WERI-Rb-1 (cell line): ENCODE measurements around the gene HOXA11.

Experiments
- DNase-seq: peaks from one replicate; pipeline ENCODE4 v3.0.0-alpha.2; 2020
- H3K27ac ChIP-seq: fragments of 250-450 bp; sonication (Bioruptor Pico); 2 replicates; pipeline ENCODE4 v1.5.1; 2020; ENCODE audit warnings: mild to moderate bottlenecking, moderate library complexity
- H3K27me3 ChIP-seq: fragments of 250-450 bp; sonication (Bioruptor Pico); 2 replicates; pipeline ENCODE4 v1.5.1; 2021; ENCODE audit warnings: mild to moderate bottlenecking, low read depth, moderate library complexity; ENCODE audit not compliant: insufficient read depth, severe bottlenecking
- H3K36me3 ChIP-seq: fragments of 250-450 bp; sonication (Bioruptor Pico); 2 replicates; pipeline ENCODE4 v1.5.1; 2020; ENCODE audit warnings: mild to moderate bottlenecking, moderate library complexity
- H3K4me3 ChIP-seq: 2 replicates; pipeline ENCODE4 v1.5.1; 2011; ENCODE audit warnings: low read depth, mild to moderate bottlenecking, control low read depth, low read length
- H3K9me3 ChIP-seq: fragments of 250-450 bp; sonication (Bioruptor Pico); 2 replicates; pipeline ENCODE4 v1.5.1; 2021; ENCODE audit warnings: mild to moderate bottlenecking, moderate library complexity; ENCODE audit not compliant: severe bottlenecking
- TF ChIP-seq, protein P1 (sequence below): IDR thresholded peaks from 2 replicates; pipeline ENCODE4 v1.5.1; 2011; ENCODE audit warnings: low read depth, mild to moderate bottlenecking, control low read depth, inconsistent platforms, low read length

The HOXA11 gene

DNA sequence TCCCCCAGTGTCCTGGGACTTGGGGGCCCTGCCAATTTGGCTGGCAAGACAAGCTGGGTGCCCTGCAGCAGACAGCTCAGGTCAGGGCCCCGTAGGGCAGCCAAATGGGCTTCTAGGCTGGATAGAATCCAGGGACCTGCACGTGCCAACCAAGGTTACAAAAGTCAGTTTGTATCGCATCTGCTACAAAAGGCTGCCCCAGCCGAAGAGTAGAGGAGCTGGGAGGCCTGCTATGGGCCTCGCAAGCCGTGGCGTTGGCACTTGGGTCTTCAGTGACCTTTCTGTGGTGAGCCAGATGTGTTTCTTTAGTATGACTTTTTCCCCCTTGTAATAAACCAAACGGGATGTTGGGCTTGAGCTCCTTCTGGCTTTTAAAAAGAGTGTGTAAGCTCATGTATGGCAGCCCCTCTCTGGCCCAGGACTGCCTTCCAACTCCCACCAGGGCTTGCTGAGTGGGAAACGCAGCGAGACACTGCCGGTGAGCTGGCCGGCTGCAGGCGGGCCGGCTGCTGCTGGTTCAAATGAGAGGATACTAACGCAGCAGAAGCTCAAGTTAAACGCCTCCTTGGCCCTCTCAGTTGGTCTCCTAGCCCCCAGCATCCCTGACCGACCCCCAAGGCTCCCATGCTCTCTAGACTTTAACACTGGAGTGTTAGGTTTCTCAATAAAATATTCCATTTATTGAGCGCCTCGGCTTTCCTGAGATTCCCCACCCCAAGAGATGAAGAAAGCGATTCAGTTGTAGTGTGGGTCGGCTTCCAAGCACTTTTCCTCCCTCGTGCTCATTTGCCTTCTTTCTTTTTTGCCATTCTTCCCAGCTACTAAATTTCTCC is 7.9 kb downstream of the HOXA11 start:
- Histone ChIP-seq H3K27me3 (peaks cover 70% of the 10 kb centered on the region), H3K27ac (no peak overlapping the region), H3K4me3 (no peak overlapping the region), H3K9me3 (peaks cover 8% of the 10 kb centered on the region), H3K36me3 (no peaks in the 10 kb centered on the region)
- DNase-seq: peak; percentile 1
- TF ChIP-seq, protein P1, sequence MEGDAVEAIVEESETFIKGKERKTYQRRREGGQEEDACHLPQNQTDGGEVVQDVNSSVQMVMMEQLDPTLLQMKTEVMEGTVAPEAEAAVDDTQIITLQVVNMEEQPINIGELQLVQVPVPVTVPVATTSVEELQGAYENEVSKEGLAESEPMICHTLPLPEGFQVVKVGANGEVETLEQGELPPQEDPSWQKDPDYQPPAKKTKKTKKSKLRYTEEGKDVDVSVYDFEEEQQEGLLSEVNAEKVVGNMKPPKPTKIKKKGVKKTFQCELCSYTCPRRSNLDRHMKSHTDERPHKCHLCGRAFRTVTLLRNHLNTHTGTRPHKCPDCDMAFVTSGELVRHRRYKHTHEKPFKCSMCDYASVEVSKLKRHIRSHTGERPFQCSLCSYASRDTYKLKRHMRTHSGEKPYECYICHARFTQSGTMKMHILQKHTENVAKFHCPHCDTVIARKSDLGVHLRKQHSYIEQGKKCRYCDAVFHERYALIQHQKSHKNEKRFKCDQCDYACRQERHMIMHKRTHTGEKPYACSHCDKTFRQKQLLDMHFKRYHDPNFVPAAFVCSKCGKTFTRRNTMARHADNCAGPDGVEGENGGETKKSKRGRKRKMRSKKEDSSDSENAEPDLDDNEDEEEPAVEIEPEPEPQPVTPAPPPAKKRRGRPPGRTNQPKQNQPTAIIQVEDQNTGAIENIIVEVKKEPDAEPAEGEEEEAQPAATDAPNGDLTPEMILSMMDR: no peak

DNA sequence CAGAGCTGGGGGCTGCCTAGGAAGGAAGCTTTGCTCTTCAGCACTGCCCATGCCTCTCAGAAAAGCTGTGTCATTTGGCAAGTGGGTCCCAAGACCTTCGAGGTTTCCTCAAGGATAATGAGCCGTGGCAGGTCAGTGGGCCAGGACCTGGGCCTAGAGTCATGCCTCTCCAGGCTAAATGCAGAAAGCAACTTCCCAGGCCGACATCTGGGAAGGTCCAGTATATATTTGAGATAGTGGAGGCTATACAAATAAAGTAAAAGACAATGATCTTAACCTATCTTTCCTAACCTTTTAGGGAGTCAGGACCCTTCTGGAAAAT is 8.5 kb downstream of the HOXA11 start:
- Histone ChIP-seq H3K4me3 (no peak overlapping the region), H3K9me3 (peaks cover 8% of the 10 kb centered on the region), H3K27me3 (peaks cover 70% of the 10 kb centered on the region), H3K36me3 (no peaks in the 10 kb centered on the region), H3K27ac (no peak overlapping the region)
- TF ChIP-seq, protein P1: no peak
- DNase-seq: peak; percentile 3

DNA sequence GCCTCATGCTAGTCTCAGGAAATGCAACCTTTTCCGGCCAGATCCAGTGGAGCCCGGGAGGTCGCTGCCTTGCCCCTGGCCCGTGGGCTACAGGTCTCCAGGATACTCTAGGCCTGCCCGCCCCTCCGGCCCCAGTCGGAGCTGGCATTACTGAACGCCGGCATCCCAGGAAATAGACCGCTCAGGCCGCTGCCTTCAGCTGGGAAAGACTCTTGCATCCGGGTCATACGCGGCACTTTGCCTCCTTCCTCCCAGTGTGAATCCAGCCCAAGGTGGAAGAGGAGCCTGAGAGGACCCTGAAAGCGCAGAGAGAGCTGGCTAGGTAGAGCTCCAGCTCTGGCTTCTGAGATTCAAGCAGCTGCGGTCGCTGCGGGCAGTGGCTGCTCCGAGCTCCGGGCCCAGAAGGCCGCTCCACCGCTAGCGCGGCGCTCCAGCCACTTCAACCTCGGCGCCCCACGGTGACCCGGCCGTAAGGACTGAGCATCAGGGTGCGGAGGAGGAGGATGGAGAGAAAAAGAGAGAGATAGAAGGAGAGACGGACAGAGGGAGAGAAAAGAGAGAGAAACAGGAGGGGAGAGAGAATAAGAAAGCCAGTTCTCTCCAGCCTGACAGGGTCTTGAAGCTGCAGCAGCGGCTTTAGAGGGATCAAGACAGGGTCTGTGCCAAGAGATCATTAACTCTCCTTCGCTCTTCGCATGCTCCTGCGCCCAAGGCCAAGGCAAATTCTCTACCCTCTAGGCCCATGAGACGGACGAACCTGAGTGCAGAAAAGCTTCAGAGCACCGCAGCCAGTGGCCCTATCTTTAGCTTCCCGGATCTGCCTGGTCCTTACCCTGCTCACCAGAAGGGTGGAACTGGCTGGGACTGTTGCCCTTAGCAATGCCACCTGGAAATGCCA is 9.2 kb downstream of the HOXA11 start:
- Histone ChIP-seq H3K9me3 (peaks cover 8% of the 10 kb centered on the region), H3K27ac (no peak overlapping the region), H3K4me3 (no peak overlapping the region), H3K36me3 (no peaks in the 10 kb centered on the region), H3K27me3 (peaks cover 70% of the 10 kb centered on the region)
- TF ChIP-seq, protein P1: no peak
- peak; percentile 4 for DNase-seq

DNA sequence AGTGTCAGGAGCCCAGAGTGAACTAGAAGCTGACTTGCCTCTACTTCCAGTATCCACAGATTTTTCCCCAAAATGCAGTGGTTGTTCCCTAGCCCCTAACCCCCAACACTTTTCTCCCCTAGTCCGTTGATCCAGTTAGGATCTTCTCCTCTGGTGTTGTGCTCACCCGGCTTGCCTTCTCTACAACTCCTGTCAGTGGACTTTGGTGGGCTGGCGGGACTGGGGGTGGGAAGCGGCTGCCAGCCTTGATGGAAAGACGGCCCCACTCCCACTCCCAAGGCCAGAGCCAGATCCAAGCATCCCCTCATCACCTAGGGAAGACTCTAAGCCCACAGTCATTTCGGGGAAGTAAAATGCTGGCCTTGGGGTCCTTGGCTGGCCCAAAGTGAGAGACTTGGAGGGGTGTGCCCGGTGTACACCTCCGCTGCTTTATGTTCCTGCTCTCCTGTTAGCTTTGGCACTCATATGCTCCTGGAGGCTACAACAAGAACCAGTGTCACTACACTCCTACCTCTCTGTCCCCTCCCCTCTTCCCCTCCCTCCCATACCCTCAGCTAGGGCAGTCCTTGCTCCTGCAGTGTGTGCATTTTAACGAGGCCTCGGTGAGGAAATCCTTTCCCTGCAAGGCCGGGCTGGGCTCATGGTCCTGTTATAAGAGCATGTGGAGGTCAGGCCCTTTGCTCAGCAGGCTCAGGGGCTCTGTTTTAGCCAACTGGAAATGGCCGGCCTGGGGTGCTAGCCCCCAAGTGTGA is 10.0 kb downstream of the HOXA11 start:
- Histone ChIP-seq H3K27ac (no peak overlapping the region), H3K9me3 (peaks cover 8% of the 10 kb centered on the region), H3K36me3 (no peaks in the 10 kb centered on the region), H3K4me3 (no peak overlapping the region), H3K27me3 (peaks cover 67% of the 10 kb centered on the region)
- TF ChIP-seq, protein P1: no peak
- DNase-seq: peak; percentile 4

DNA sequence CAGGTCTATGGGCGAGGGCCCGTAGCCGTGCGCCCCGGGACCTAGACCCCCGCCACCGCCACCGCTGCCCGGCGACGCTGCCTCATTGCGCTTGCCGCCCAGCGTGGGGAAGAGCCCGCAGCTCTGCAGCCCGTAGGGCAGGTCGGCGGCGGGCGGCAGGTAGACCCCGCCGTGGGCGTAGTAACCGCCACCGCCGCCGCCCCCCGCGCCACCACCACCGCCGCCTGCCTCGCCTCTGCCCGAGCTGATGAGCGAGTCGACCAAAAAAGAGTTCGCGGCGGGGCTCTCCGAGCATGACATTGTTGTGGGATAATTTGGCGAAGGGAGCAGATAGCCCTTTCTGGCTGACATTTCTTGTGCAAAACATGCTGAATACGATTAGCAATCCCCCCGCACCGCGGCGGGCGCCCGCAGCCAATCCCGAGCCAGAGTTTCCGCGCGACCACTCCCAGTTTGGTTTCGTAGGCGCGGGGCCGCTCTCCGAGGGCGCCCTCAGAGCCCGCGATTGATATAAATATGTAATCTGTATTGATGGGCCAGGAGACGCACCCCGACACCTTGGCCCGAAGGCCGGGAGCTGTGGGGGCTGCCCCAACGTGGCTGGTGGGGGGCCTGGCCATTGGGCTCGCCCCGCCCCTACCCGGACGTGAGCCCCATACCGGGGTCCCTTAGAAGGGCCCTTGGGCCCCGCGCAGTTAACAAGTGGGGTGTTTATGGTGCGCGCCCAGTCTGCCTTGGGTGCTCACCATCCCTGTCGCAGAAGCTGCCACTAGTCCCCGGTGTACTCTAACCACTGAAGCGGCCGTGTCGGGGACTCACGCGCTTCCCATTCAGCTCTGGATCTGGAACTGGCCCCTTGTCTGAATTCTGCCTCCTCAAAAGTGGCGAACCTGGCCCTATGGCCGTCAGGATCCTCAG is 10.8 kb downstream of the HOXA11 start, which contains the start of gene HOXA10:
Gene HOXA10, minus strand, starts transcription at position 365 of the 918 bp plus-strand sequence. Its CDS starts 14 bp downstream, at position 351.
- TF ChIP-seq, protein P1: no peak
- DNase-seq: peak; percentile 20
- Histone ChIP-seq H3K9me3 (peaks cover 8% of the 10 kb centered on the region), H3K36me3 (no peaks in the 10 kb centered on the region), H3K4me3 (peak within 1 kb of the TSS; percentile 53), H3K27me3 (peaks cover 62% of the 10 kb centered on the region), H3K27ac (no peak within 1 kb of the TSS)
